ENCODE measurements around the gene FOXO6. TPM values are rescaled to one million over a fixed set of nuclear protein-coding genes. Genes with fewer than 3 reads are reported as not detected.
A peak's percentile ranks its signal among the peaks of the same experiment; 100 is the strongest.

The FOXO6 gene
- total and polyA plus RNA-seq, 9 of the 15 experiments (the other 6 are each of a cell fraction or from before 2014, with no cell fraction given), result 0.04 to 0.31 (median 0.12) TPM; not detected in 5

- TF ChIP-seq MAZ (CRISPR knock-in tag; conservative IDR thresholded peaks at IDR 0.05 in 1 of 2, IDR thresholded peaks at IDR 0.05 in 1 of 2), result peak in 1 of 2 experiments; percentile 65; a peak in 2 of 4 replicates
- no peak for TF ChIP-seq SLC30A9 (CRISPR knock-in tag; IDR thresholded peaks at IDR 0.05)
- no peak for TF ChIP-seq MEF2A (IDR thresholded peaks at IDR 0.05; ENCODE audit: control insufficient read depth, low read depth, low read length)
- peak; percentile 60; the same call in 1 of the 2 replicates for TF ChIP-seq SPI1 (IDR thresholded peaks at IDR 0.05; ENCODE audit: borderline replicate concordance, low read depth, low read length)
- TF ChIP-seq ZKSCAN8 (CRISPR knock-in tag; IDR thresholded peaks at IDR 0.05), result 0 out of 2 replicates have a peak, but pooled peaks have one; percentile 33
- peak in 1 of 2 experiments; percentile 14; a peak in 1 of 4 replicates for TF ChIP-seq RAD21 (CRISPR knock-in tag; conservative IDR thresholded peaks at IDR 0.05 in 1 of 2, IDR thresholded peaks at IDR 0.05 in 1 of 2)
- TF ChIP-seq FOXK1 (CRISPR knock-in tag; IDR thresholded peaks at IDR 0.05; ENCODE audit: borderline replicate concordance), result no peak
- TF ChIP-seq ZNF324 (CRISPR knock-in tag; IDR thresholded peaks at IDR 0.05), result no peak
- TF ChIP-seq DDX20 (tag; IDR thresholded peaks at IDR 0.05; ENCODE audit: low read depth), result no peak
- no peak for TF ChIP-seq XRCC4 (IDR thresholded peaks at IDR 0.05; ENCODE audit: extremely low read depth, insufficient read depth, insufficient read length)
- peak; percentile 70 for TF ChIP-seq RFX1 (IDR thresholded peaks at IDR 0.05)
- no peak for TF ChIP-seq NCOA1 (IDR thresholded peaks at IDR 0.05; ENCODE audit: low read depth)
- TF ChIP-seq, protein P1, sequence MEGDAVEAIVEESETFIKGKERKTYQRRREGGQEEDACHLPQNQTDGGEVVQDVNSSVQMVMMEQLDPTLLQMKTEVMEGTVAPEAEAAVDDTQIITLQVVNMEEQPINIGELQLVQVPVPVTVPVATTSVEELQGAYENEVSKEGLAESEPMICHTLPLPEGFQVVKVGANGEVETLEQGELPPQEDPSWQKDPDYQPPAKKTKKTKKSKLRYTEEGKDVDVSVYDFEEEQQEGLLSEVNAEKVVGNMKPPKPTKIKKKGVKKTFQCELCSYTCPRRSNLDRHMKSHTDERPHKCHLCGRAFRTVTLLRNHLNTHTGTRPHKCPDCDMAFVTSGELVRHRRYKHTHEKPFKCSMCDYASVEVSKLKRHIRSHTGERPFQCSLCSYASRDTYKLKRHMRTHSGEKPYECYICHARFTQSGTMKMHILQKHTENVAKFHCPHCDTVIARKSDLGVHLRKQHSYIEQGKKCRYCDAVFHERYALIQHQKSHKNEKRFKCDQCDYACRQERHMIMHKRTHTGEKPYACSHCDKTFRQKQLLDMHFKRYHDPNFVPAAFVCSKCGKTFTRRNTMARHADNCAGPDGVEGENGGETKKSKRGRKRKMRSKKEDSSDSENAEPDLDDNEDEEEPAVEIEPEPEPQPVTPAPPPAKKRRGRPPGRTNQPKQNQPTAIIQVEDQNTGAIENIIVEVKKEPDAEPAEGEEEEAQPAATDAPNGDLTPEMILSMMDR (IDR thresholded peaks at IDR 0.05 in 2 of 3, conservative IDR thresholded peaks at IDR 0.05 in 1 of 3; ENCODE audit: insufficient read depth in 2 of 3, low read depth in 1 of 3, low read length in 3 of 3), result peak; percentile 32 to 66 (median 64); a peak in 5 of 6 replicates
- peak; percentile 29; the same call in 1 of the 2 replicates for TF ChIP-seq CTBP1 (IDR thresholded peaks at IDR 0.05; ENCODE audit: borderline replicate concordance)
- peak; percentile 80 for TF ChIP-seq ZNF263 (CRISPR knock-in tag; IDR thresholded peaks at IDR 0.05; ENCODE audit: borderline replicate concordance)
- 0 out of 4 replicates have a peak, but pooled peaks of 1 of the 2 experiments have one; percentile 6 for TF ChIP-seq RCOR1 (IDR thresholded peaks at IDR 0.05; ENCODE audit: borderline replicate concordance in 1 of 2, low read depth in 2 of 2, low read length in 2 of 2)
- TF ChIP-seq ZFP36 (IDR thresholded peaks at IDR 0.05; ENCODE audit: low read depth, low read length, partially characterized antibody), result peak; percentile 86
- no peak for TF ChIP-seq YY1 (IDR thresholded peaks at IDR 0.05; ENCODE audit: borderline replicate concordance in 1 of 3, control insufficient read depth in 1 of 3, extremely low read depth in 1 of 3, insufficient read depth in 3 of 3, insufficient read length in 1 of 3, insufficient replicate concordance in 2 of 3, low read depth in 1 of 3, low read length in 2 of 3)
- in situ Hi-C loops (cut with MboI) (no loop called here), intact Hi-C loops (cut with micrococcal nuclease) (no loop called here)
- Histone ChIP-seq H3K9me3 (replicated peaks; ENCODE audit: control insufficient read depth, insufficient read depth, low read depth, low read length) (no peaks in the 10 kb centered on the region; the same call in 1 of the 2 replicates), H4K20me1 (replicated peaks; ENCODE audit: control insufficient read depth, insufficient read depth, low read length) (no peaks in the 10 kb centered on the region), H2AFZ (ENCODE audit: low read depth, low read length) (peak overlapping the region; percentile 43), H3K79me2 (ENCODE audit: control insufficient read depth, insufficient read depth, low read length) (no peaks in the 10 kb centered on the region), H3K4me2 (ENCODE audit: insufficient read depth, low read length) (peak overlapping the region; percentile 10), H3K27ac (ENCODE audit: extremely low read depth, low read depth, low read length) (no peak overlapping the region), H3K4me3 (no peak overlapping the region), H3K9me1 (ENCODE audit: control insufficient read depth, insufficient read depth, low read length) (no peaks in the 10 kb centered on the region), H3K36me3 (ENCODE audit: control insufficient read depth, insufficient read depth, low read length) (no peaks in the 10 kb centered on the region), H3K4me1 (replicated peaks in 1 of 2; ENCODE audit: control insufficient read depth in 2 of 2, insufficient read depth in 2 of 2, low read length in 2 of 2) (peaks cover 0 to 6% of the 10 kb centered on the region in 2 experiments; a peak in 4 of 5 replicates), H3K27me3 (ENCODE audit: control insufficient read depth in 2 of 2, insufficient read depth in 2 of 2, low read length in 2 of 2) (peaks cover 0 to 21% of the 10 kb centered on the region in 2 experiments; a peak in 3 of 5 replicates), H3K9ac (ENCODE audit: insufficient read depth in 1 of 2, low read depth in 2 of 2, low read length in 2 of 2) (no peak overlapping the region)
- CTCF ChIA-PET (ENCODE audit: low intra/inter-chr PET ratio), result interaction anchor here (0.7 kb wide), 1 partner anchor 8 kb away, joined by 3 read pairs; no protein-coding TSS in a partner anchor
- 9% methylated on average over 16 of the region's 17 CpGs for WGBS (ENCODE audit: insufficient coverage, low coverage, missing lambda C conversion rate)
- POLR2A ChIA-PET, result interaction anchor here (0.7 to 1.2 kb wide), 4 partner anchors 8 to 27 kb away, joined by 3 to 5 read pairs (median 4); no protein-coding TSS in a partner anchor
- peak; percentile 55 to 66 (median 60) for DNase-seq (ENCODE audit: extremely low read depth in 1 of 4, low spot score in 3 of 4)
- BruUV-seq (replicated peaks), result no TSS peak
- peak; percentile 88 for ATAC-seq
- peak; percentile 65 for FAIRE-seq
These were observed 30.4 kb upstream of the FOXO6 start for GRCh38 chr1:41330588-41331545.

Measured in K562 (cell line).